NAMALWA (cell line): ENCODE data around the gene OR8H3.
"Not testable (repeated sequence)": the region's sequence is repeated elsewhere in the genome, so short reads cannot be mapped to it uniquely, and the experiment has no call there.

Source experiments
- DNase-seq: peaks from one replicate; pipeline ENCODE4 v3.0.0-alpha.2; 2015; ENCODE audit warnings: low spot score

The OR8H3 gene

GRCh38 chr11:56122073-56122472 lies at the start of gene OR8H3:
TSS of gene OR8H3 (plus strand) at chr11:56122373. CDS start at chr11:56122373, 0 bp downstream.
- DNase-seq: no peak

- peak; percentile 13 for DNase-seq
Observed at GRCh38 chr11:56089697-56090096, 32.5 kb upstream of the OR8H3 start.

- no peak for DNase-seq
Observed at GRCh38 chr11:56093008-56093407, 29.2 kb upstream of the OR8H3 start, which contains the start of gene OR8I2. TSS of gene OR8I2 (plus strand) at chr11:56093308. CDS start at chr11:56093308, 0 bp downstream.

- DNase-seq: no peak
Observed at GRCh38 chr11:56103210-56103737, 18.9 kb upstream of the OR8H3 start, which contains the start of gene OR8H2. TSS of gene OR8H2 (plus strand) at chr11:56103687. CDS start at chr11:56105043, 1,356 bp downstream.

- no peak for DNase-seq
Observed at GRCh38 chr11:56140151-56140661, 18.0 kb downstream of the OR8H3 start, which contains the start of gene OR8J3. TSS of gene OR8J3 (minus strand) at chr11:56140201. CDS start at chr11:56137718, 2,483 bp downstream.

GRCh38 chr11:56143681-56144080 lies 21.5 kb downstream of the OR8H3 start:
- DNase-seq: not testable (repeated sequence)

GRCh38 chr11:56151376-56151775 lies 29.2 kb downstream of the OR8H3 start:
- no peak for DNase-seq

GRCh38 chr11:56152333-56152732 lies 30.2 kb downstream of the OR8H3 start:
- DNase-seq: no peak

GRCh38 chr11:56160217-56160616 lies 38.0 kb downstream of the OR8H3 start, which contains the start of gene OR8K5:
TSS of gene OR8K5 (minus strand) at chr11:56160317. CDS start at chr11:56160317, 0 bp downstream.
- DNase-seq: no peak

GRCh38 chr11:56163804-56164203 lies 41.6 kb downstream of the OR8H3 start:
- no peak for DNase-seq

GRCh38 chr11:56172256-56172830 lies 50.2 kb downstream of the OR8H3 start:
- DNase-seq: no peak
